ENCODE data around the gene KRT6C. TPM values are rescaled to one million over a fixed set of nuclear protein-coding genes. Genes with fewer than 3 reads are reported as not detected.

The KRT6C gene
- total and polyA plus RNA-seq, 2 experiments from 2014 or later: not detected

DNA sequence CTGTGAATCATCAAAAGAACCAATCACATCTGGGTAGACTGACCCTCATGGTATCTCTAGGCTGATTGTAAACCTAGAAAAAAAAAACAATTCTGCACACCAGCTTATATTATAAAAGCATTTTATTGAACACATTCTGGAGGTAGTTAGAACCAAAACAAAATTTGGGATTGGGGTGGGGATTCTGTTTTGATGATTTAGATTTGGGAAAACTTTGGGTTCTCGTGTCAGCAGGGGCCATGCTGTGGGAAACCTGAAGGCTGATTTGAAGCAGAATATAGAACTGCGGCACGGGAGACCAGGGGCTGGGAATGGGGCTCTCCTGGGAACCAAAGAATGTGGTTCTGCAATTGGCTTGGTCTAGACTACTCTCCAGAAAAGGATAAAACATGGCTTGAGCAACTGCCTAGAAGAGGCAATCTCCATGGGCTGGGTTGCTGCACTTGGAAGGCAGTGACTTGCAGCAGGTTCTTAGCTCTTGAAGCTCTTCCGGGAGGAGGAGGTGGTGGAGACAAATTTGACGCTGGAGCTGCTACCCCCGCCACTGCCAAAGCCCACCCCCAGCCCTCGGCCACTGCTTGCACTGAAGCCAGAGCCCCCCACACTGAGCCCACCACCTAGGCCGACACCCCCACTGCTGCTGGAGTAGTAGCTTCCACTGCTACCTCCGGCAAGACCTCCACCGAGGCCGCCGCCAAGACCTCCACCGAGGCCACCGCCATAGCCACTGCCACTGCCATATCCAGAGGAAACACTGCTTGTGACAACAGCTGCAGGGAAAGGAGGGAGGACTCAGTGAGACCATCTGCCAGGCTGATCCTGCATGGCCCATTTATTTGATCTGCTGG, 41.1 kb upstream of the KRT6C start:
- no peaks in the 10 kb centered on the region for H3K4me1 ChIP-seq (ENCODE audit: insufficient read depth)
- no peaks in the 10 kb centered on the region for H3F3A ChIP-seq (replicated peaks; ENCODE audit: low read depth)
- no peak overlapping the region for H3K4me2 ChIP-seq
- H3K9me3 Mint-ChIP-seq: peaks cover 13% of the 10 kb centered on the region
- 0 out of 2 replicates have a peak, but pooled peaks cover 3% of the 10 kb centered on the region for H3K9me2 ChIP-seq (ENCODE audit: insufficient read depth)
- no peak for DNase-seq (ENCODE audit: low spot score)
- 0 out of 3 replicates have a peak, but pooled peaks cover 7% of the 10 kb centered on the region for H3K36me3 Mint-ChIP-seq (ENCODE audit: low read depth)
- H3K36me3 ChIP-seq (ENCODE audit: insufficient read depth): no peaks in the 10 kb centered on the region
- no peaks in the 10 kb centered on the region for H3K79me2 ChIP-seq (replicated peaks; ENCODE audit: insufficient read depth)
- H3K27ac ChIP-seq (ENCODE audit: low read depth): no peak overlapping the region
- no peaks in the 10 kb centered on the region for H4K20me1 ChIP-seq (replicated peaks; ENCODE audit: insufficient read depth)
- H3K27me3 ChIP-seq (ENCODE audit: insufficient read depth): no peaks in the 10 kb centered on the region
- ATAC-seq: no peak
- no peak overlapping the region for H3K4me3 ChIP-seq
- peaks cover 4% of the 10 kb centered on the region for H3K27me3 Mint-ChIP-seq (ENCODE audit: insufficient read depth, low read depth, poor library complexity)
- no peak overlapping the region for H3K4me3 Mint-ChIP-seq
- H2AFZ ChIP-seq: no peak overlapping the region
- H3K4me1 Mint-ChIP-seq: no peaks in the 10 kb centered on the region
- H3K27ac Mint-ChIP-seq: no peak overlapping the region
- TF ChIP-seq JUNB (IDR thresholded peaks at IDR 0.05; ENCODE audit: unreplicated experiment): no peak
- TF ChIP-seq REST (IDR thresholded peaks at IDR 0.05; ENCODE audit: unreplicated experiment): no peak
- no peak for TF ChIP-seq CREB1 (CRISPR knock-in tag; IDR thresholded peaks at IDR 0.05; ENCODE audit: low read depth)
- TF ChIP-seq ZNF462 (CRISPR knock-in tag; IDR thresholded peaks at IDR 0.05): no peak
- TF ChIP-seq CTCF (conservative IDR thresholded peaks at IDR 0.05; ENCODE audit: low read depth in 2 of 2): no peak
- no peak for TF ChIP-seq POLR2AphosphoS5 (IDR thresholded peaks at IDR 0.05; ENCODE audit: low read depth)
- TF ChIP-seq STAT1 (IDR thresholded peaks at IDR 0.05; ENCODE audit: unreplicated experiment): no peak
- TF ChIP-seq ETS1 (IDR thresholded peaks at IDR 0.05): no peak
- no peak for TF ChIP-seq NANOG (IDR thresholded peaks at IDR 0.05; ENCODE audit: borderline replicate concordance)
- TF ChIP-seq ZNF114 (CRISPR knock-in tag; IDR thresholded peaks at IDR 0.05): no peak
- no peak for TF ChIP-seq ZNF331 (CRISPR knock-in tag; IDR thresholded peaks at IDR 0.05; ENCODE audit: low read depth)
- TF ChIP-seq EZH2phosphoT487 (IDR thresholded peaks at IDR 0.05; ENCODE audit: unreplicated experiment): no peak
- TF ChIP-seq EZH2 (IDR thresholded peaks at IDR 0.05; ENCODE audit: low read depth, unreplicated experiment): no peak

All from GM23338 (cell line).